Measurements from ENCODE around the gene FOXN3.
"Not testable (repeated sequence)": the region's sequence is repeated elsewhere in the genome, so short reads cannot be mapped to it uniquely, and the experiment has no call there.

Gene FOXN3

GRCh38 chr14:89185919-89186855 is 230.8 kb downstream of the FOXN3 start:
- DNase-seq = no peak

GRCh38 chr14:89184952-89185351 is 232.1 kb downstream of the FOXN3 start:
- DNase-seq = no peak

- DNase-seq = no peak
These were observed 234.7 kb downstream of the FOXN3 start for GRCh38 chr14:89182326-89182725.

GRCh38 chr14:89180546-89180945 is 236.5 kb downstream of the FOXN3 start:
- no peak for DNase-seq

GRCh38 chr14:89179891-89180404 is 237.1 kb downstream of the FOXN3 start:
- no peak for DNase-seq

- no peak for DNase-seq
These were observed 238.1 kb downstream of the FOXN3 start for GRCh38 chr14:89178800-89179535.

GRCh38 chr14:89178376-89178775 is 238.7 kb downstream of the FOXN3 start:
- no peak for DNase-seq

- no peak for DNase-seq
These were observed 240.9 kb downstream of the FOXN3 start for GRCh38 chr14:89175881-89176799.

- no peak for DNase-seq
These were observed 245.4 kb downstream of the FOXN3 start for GRCh38 chr14:89171628-89172027.

GRCh38 chr14:89171168-89171567 is 245.9 kb downstream of the FOXN3 start:
- no peak for DNase-seq

GRCh38 chr14:89167705-89168104 is 249.3 kb downstream of the FOXN3 start:
- no peak for DNase-seq

- DNase-seq = no peak
These were observed 250.4 kb downstream of the FOXN3 start for GRCh38 chr14:89166633-89167032.

GRCh38 chr14:89165189-89166181 is 251.5 kb downstream of the FOXN3 start:
- no peak for DNase-seq

- DNase-seq = no peak
These were observed 252.6 kb downstream of the FOXN3 start for GRCh38 chr14:89164168-89165073.

- DNase-seq = no peak
These were observed 253.9 kb downstream of the FOXN3 start for GRCh38 chr14:89163031-89163636.

GRCh38 chr14:89162586-89162985 is 254.4 kb downstream of the FOXN3 start:
- DNase-seq = no peak

- DNase-seq = no peak
These were observed 256.6 kb downstream of the FOXN3 start for GRCh38 chr14:89160437-89160836.

GRCh38 chr14:89158701-89159100 is 258.3 kb downstream of the FOXN3 start:
- no peak for DNase-seq

- DNase-seq = not testable (repeated sequence)
These were observed 258.9 kb downstream of the FOXN3 start for GRCh38 chr14:89158104-89158503.

GRCh38 chr14:89155491-89155890 is 261.5 kb downstream of the FOXN3 start:
- no peak for DNase-seq
